ENCODE measurements around the gene SYT8.

DNA sequence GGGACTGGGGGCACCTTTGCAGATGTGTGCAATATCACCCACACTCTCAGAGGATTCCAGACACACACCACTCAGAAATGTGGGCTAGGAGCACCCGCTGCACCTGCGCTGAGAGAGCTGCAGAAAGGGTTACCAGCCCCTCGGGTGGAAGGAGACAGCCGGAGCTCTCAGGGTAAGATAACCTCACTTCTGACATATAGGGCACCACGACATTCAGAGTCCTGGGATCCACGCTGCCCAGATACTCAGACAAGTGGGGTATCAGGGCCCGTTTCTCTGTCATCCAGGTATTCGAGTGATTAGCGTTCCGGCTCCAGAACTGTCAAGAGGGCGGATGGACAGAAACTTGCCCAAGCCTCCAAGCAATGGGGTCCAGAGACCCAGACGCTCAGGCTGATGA is 6.2 kb upstream of the SYT8 start:
- TF ChIP-seq, protein P1, sequence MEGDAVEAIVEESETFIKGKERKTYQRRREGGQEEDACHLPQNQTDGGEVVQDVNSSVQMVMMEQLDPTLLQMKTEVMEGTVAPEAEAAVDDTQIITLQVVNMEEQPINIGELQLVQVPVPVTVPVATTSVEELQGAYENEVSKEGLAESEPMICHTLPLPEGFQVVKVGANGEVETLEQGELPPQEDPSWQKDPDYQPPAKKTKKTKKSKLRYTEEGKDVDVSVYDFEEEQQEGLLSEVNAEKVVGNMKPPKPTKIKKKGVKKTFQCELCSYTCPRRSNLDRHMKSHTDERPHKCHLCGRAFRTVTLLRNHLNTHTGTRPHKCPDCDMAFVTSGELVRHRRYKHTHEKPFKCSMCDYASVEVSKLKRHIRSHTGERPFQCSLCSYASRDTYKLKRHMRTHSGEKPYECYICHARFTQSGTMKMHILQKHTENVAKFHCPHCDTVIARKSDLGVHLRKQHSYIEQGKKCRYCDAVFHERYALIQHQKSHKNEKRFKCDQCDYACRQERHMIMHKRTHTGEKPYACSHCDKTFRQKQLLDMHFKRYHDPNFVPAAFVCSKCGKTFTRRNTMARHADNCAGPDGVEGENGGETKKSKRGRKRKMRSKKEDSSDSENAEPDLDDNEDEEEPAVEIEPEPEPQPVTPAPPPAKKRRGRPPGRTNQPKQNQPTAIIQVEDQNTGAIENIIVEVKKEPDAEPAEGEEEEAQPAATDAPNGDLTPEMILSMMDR (IDR thresholded peaks at IDR 0.05) = no peak
- no peak for TF ChIP-seq POLR2A (IDR thresholded peaks at IDR 0.05)
